GM18907 (cell line): ENCODE data around the gene KIF13A.
A peak's percentile ranks its signal among the peaks of the same experiment; 100 is the strongest.

Experiments used
- ATAC-seq: cut with Tn5 transposase; IDR thresholded peaks from one replicate; pipeline ENCODE4 v1.9.1; 2021; ENCODE audit warnings: mild to moderate bottlenecking, moderate library complexity; ENCODE audit not compliant: unreplicated experiment

The KIF13A gene

DNA sequence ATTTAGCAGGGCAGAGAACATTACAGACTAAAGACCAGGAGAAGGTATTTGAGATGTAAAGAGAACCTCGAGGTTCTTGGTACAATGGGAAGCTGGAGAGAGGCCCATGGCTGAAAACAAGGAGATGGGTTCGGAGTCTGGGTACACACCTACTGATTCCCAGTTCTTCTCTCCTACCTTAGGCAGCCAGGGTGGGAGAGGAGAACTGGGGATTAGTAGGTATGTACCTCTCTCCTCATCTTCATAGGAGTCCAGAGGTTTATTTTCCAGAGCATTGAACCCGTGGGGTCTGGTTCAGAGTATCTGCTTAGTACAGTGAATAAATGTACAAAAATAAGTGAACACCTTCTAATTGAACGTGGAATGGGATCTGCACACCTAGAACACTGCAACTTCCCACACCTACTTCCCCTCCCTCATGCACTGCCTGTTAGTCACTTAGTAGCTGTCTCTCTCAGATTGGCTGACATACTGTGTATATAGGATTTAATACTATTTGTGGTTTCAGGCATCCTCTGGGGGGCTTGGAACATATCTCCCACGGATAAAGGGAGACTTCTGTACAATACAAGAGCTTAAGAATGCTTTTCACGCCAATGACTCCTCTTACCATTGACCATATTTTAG lies 257.2 kb downstream of the KIF13A start:
- ATAC-seq: no peak

GRCh38 chr6:17729223-17730077 lies 258.0 kb downstream of the KIF13A start:
- no peak for ATAC-seq

DNA sequence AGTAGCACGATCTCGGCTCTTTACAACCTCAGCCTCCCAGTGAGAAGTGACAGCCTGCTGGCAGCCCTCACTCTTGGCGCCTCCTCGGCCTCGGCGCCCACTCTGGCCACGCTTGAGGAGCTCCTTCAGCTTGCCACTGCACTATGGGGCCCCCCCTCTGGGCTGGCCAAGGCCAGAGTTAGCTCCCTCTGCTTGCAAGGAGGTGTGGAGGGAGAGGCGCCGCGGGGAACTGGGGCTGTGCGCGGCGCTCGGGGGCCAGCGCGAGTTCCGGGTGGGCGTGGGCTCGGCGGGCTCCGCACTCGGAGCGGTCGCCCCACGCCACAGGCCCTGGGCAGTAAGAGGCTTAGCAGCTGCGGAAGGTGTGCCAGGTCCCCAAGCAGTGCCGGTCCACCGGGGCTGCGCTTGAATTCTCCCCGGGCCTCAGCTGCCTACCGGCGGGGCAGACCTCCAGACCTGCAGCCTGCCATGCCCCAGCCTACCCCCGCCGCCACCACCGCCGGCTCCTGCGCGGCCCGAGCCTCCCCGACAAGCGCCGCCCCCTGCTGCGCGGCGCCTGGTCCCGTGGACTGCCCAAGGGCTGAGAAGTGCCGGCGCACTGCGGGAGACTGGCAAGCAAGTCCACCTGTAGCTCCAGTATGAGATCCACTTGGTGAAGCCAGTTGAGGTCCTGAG lies 258.7 kb downstream of the KIF13A start:
- no peak for ATAC-seq

DNA sequence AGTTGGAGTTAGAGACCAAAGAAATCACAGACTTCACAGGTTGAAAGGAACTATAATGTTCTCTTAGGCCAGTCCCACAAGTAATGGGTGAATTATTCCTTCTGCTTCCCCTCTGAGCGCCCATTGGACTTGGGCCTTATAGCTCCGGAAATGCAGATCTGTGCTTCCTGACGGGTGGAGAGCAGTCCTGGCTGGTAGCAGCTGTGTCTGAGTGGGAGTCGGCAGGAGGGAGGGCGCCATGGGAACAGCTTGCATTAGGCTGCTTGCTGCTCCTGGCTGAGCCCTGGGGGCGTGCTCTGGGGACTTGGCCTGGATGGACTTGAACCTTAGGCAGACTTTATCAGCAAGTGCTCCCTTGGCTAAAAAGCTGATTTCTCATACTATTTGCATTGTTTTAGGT lies 262.4 kb downstream of the KIF13A start:
- ATAC-seq: no peak

DNA sequence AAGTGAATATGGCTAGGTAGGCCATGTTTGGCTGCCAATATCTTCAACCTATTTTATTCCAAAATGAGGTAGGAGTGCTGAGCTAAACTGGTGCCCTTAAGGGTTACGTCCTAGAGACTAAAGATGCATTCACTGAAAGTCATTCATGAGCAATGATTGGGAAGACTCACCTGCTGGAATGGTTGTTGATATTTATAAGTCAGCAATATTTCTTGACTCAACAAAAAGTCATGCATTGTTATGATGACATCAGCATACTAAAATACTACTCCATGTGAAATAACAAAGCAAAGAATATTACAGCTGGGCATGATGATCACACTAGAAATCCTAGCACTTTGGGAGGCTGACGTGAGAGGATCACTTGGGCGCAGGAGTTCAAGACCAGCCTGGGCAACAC lies 263.1 kb downstream of the KIF13A start:
- no peak for ATAC-seq

- no peak for ATAC-seq
Measured at GRCh38 chr6:17721671-17722070, 265.8 kb downstream of the KIF13A start.

GRCh38 chr6:17719323-17720041 lies 268.0 kb downstream of the KIF13A start:
- ATAC-seq: no peak

GRCh38 chr6:17716221-17716620 lies 271.2 kb downstream of the KIF13A start:
- no peak for ATAC-seq

- ATAC-seq: peak; percentile 83
Measured at GRCh38 chr6:17714879-17715851, 272.3 kb downstream of the KIF13A start.

- no peak for ATAC-seq
Measured at GRCh38 chr6:17714177-17714576, 273.3 kb downstream of the KIF13A start.

DNA sequence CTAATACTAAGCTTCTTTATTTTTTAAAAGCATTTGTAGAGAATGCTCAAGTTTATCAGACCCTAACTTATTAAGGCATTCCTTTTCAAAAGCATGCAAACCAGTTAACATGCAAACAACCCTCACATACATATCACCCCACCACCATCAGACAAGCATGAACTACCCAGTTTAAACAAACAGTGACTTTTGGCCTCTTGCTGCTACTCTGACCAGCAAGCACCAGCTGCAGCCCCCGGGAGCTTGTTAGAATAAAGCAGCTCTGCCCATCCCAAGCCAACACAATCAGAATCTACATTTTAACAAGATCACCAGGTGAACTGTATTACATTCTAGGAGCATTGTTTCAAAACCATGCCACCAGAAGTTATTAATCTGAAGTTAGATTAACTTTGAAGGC lies 274.9 kb downstream of the KIF13A start:
- no peak for ATAC-seq

DNA sequence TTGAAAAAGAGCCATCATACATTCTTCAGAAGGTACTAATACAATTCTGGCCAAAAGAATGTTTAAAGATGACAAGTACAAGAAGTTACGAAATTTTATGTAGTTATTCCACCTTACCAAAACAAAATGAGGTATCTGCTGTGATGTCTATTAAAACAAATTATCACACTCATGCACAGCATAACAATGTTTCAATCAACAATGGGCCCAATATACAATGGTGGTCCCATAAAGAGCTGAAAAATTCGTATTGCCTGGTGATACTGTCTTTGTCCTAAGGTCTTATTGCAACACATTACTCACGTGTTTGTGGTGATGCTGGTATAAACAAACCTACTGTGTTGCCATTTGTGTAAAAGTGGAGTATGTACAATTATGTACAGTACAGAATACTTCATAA lies 277.1 kb downstream of the KIF13A start:
- ATAC-seq: no peak

GRCh38 chr6:17709476-17709875 lies 278.0 kb downstream of the KIF13A start:
- ATAC-seq: no peak
